ENCODE results near the gene OAT. TPM values are rescaled to one million over a fixed set of nuclear protein-coding genes. Genes with fewer than 3 reads are reported as not detected.

The OAT gene
- total and polyA plus RNA-seq, 4 donors = 25.1 to 255 (median 69.1) TPM

DNA sequence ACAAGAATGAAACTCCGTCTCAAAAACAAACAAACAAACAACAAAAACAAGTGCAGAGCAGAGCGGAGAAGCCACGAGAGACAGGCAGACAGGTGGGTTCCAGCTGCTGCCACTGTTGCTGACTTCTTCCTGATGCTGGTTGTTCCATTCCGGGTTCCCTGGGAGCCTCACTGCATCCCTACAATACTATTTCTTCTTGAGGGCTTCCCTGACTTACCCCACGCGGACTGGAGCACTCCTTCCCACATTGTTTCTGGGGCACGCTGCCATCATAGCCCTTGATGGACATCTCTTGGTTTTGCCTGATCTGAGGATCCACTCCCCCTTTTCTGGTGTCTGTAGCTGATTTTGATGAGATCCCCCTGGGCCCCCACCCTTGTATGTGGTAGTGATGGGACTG, 36.7 kb upstream of the OAT start (continued):
- TF ChIP-seq FOXA2 (IDR thresholded peaks at IDR 0.05) (no peak), EGR1 (IDR thresholded peaks at IDR 0.05; ENCODE audit: low read depth in 2 of 2) (no peak), RXRA (IDR thresholded peaks at IDR 0.05) (no peak), RAD21 (IDR thresholded peaks at IDR 0.05) (no peak), JUND (IDR thresholded peaks at IDR 0.05) (no peak)

DNA sequence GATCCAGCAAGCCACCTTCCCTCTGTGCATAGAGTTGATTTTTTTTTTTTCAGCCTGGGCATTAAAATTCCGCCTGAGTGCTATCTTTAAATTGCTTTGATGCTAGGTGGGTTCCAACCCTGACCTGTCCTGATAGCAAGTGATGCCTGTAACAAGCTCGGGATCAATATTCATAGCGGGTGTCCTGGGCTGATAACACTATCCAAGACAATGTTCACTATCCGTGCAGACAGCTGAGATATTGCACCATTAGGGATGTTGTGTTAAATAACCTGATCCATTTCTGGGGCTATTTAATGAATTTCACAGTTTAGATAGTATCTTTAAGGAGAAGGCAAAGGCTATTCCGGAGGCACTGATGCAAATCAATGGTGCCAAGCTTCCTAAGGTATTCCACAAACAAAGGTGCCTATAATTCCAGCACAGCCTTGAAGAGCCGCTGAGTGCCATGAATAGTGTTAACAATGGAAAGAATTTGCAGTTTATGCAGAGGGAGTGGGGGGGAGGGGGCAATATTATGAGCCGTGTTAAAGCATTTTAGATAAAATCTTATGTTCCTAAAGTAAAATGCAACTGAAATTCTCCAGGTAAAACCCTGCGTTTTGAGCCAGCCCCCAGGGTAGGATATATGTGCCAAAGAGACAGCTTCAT, 35.4 kb upstream of the OAT start:
- Histone ChIP-seq H3K4me1 (ENCODE audit: control insufficient read depth in 4 of 4, insufficient read depth in 4 of 4, low read length in 3 of 4) (peaks cover under 1 to 13% (median 8%) of the 10 kb centered on the region in 4 donors), H3K9ac (ENCODE audit: low read depth in 1 of 2, low read length in 2 of 2) (no peak overlapping the region), H3K27ac (ENCODE audit: low read depth in 1 of 2, low read length in 2 of 2) (no peak overlapping the region), H3K36me3 (ENCODE audit: control insufficient read depth in 4 of 4, insufficient read depth in 3 of 4, low read depth in 1 of 4, low read length in 3 of 4) (no peaks in the 10 kb centered on the region), H3K4me3 (ENCODE audit: low read depth in 1 of 3, low read length in 3 of 3) (no peak overlapping the region), H3K9me3 (ENCODE audit: control insufficient read depth in 4 of 4, low read length in 3 of 4) (no peaks in the 10 kb centered on the region), H3K27me3 (ENCODE audit: control insufficient read depth in 4 of 4, insufficient read depth in 4 of 4, low read length in 3 of 4) (peaks cover 2 to 23% (median 10%) of the 10 kb centered on the region in 4 donors)
- 28% methylated on average over 8 of the region's 8 CpGs for WGBS
- no peak for TF ChIP-seq HNF4A (conservative IDR thresholded peaks at IDR 0.05)
- TF ChIP-seq, protein P1, sequence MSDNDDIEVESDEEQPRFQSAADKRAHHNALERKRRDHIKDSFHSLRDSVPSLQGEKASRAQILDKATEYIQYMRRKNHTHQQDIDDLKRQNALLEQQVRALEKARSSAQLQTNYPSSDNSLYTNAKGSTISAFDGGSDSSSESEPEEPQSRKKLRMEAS (IDR thresholded peaks at IDR 0.05) = no peak
- no peak for TF ChIP-seq YY1 (IDR thresholded peaks at IDR 0.05)
- TF ChIP-seq FOXA1 (IDR thresholded peaks at IDR 0.05) = no peak
- TF ChIP-seq, protein P2, sequence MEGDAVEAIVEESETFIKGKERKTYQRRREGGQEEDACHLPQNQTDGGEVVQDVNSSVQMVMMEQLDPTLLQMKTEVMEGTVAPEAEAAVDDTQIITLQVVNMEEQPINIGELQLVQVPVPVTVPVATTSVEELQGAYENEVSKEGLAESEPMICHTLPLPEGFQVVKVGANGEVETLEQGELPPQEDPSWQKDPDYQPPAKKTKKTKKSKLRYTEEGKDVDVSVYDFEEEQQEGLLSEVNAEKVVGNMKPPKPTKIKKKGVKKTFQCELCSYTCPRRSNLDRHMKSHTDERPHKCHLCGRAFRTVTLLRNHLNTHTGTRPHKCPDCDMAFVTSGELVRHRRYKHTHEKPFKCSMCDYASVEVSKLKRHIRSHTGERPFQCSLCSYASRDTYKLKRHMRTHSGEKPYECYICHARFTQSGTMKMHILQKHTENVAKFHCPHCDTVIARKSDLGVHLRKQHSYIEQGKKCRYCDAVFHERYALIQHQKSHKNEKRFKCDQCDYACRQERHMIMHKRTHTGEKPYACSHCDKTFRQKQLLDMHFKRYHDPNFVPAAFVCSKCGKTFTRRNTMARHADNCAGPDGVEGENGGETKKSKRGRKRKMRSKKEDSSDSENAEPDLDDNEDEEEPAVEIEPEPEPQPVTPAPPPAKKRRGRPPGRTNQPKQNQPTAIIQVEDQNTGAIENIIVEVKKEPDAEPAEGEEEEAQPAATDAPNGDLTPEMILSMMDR (IDR thresholded peaks at IDR 0.05; ENCODE audit: low read depth, low read length, missing input control) = no peak
- no peak for TF ChIP-seq JUND (IDR thresholded peaks at IDR 0.05)
- no peak for TF ChIP-seq SP1 (IDR thresholded peaks at IDR 0.05)
- TF ChIP-seq, protein P3, sequence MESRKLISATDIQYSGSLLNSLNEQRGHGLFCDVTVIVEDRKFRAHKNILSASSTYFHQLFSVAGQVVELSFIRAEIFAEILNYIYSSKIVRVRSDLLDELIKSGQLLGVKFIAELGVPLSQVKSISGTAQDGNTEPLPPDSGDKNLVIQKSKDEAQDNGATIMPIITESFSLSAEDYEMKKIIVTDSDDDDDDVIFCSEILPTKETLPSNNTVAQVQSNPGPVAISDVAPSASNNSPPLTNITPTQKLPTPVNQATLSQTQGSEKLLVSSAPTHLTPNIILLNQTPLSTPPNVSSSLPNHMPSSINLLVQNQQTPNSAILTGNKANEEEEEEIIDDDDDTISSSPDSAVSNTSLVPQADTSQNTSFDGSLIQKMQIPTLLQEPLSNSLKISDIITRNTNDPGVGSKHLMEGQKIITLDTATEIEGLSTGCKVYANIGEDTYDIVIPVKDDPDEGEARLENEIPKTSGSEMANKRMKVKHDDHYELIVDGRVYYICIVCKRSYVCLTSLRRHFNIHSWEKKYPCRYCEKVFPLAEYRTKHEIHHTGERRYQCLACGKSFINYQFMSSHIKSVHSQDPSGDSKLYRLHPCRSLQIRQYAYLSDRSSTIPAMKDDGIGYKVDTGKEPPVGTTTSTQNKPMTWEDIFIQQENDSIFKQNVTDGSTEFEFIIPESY (IDR thresholded peaks at IDR 0.05) = no peak
- no peak for TF ChIP-seq TAF1 (conservative IDR thresholded peaks at IDR 0.05)
- TF ChIP-seq HNF4G (IDR thresholded peaks at IDR 0.05) = no peak
- no peak for TF ChIP-seq NR2F2 (IDR thresholded peaks at IDR 0.05)
- TF ChIP-seq EGR1 (IDR thresholded peaks at IDR 0.05; ENCODE audit: low read depth in 2 of 2) = no peak
- TF ChIP-seq, protein P4, sequence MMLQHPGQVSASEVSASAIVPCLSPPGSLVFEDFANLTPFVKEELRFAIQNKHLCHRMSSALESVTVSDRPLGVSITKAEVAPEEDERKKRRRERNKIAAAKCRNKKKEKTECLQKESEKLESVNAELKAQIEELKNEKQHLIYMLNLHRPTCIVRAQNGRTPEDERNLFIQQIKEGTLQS (IDR thresholded peaks at IDR 0.05) = no peak
- TF ChIP-seq RXRA (IDR thresholded peaks at IDR 0.05) = no peak
- TF ChIP-seq RAD21 (IDR thresholded peaks at IDR 0.05) = no peak
- no peak for TF ChIP-seq FOXA2 (IDR thresholded peaks at IDR 0.05)
- TF ChIP-seq GABPA (IDR thresholded peaks at IDR 0.05 in 1 of 2, conservative IDR thresholded peaks at IDR 0.05 in 1 of 2) = no peak
- TF ChIP-seq, protein P5, sequence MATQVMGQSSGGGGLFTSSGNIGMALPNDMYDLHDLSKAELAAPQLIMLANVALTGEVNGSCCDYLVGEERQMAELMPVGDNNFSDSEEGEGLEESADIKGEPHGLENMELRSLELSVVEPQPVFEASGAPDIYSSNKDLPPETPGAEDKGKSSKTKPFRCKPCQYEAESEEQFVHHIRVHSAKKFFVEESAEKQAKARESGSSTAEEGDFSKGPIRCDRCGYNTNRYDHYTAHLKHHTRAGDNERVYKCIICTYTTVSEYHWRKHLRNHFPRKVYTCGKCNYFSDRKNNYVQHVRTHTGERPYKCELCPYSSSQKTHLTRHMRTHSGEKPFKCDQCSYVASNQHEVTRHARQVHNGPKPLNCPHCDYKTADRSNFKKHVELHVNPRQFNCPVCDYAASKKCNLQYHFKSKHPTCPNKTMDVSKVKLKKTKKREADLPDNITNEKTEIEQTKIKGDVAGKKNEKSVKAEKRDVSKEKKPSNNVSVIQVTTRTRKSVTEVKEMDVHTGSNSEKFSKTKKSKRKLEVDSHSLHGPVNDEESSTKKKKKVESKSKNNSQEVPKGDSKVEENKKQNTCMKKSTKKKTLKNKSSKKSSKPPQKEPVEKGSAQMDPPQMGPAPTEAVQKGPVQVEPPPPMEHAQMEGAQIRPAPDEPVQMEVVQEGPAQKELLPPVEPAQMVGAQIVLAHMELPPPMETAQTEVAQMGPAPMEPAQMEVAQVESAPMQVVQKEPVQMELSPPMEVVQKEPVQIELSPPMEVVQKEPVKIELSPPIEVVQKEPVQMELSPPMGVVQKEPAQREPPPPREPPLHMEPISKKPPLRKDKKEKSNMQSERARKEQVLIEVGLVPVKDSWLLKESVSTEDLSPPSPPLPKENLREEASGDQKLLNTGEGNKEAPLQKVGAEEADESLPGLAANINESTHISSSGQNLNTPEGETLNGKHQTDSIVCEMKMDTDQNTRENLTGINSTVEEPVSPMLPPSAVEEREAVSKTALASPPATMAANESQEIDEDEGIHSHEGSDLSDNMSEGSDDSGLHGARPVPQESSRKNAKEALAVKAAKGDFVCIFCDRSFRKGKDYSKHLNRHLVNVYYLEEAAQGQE (IDR thresholded peaks at IDR 0.05) = no peak
- no peak for DNase-seq (ENCODE audit: low spot score)
